Left colon (tissue), 2 donors: ENCODE data around the gene ZGLP1. TPM values are rescaled to one million over a fixed set of nuclear protein-coding genes. Genes with fewer than 3 reads are reported as not detected.
A peak's percentile ranks its signal among the peaks of the same experiment; 100 is the strongest.
"Not testable (repeated sequence)": the region's sequence is repeated elsewhere in the genome, so short reads cannot be mapped to it uniquely, and the experiment has no call there.

ENCODE experiments used
- ATAC-seq: fragments of 200-7000 bp; cut with Tn5 transposase; one replicate; pipeline ENCODE4 v1.9.1; 2020; ENCODE audit warnings: mild to moderate bottlenecking, moderate library complexity
- DNase-seq, 2 donors: peaks; one replicate each; pipeline ENCODE4 v3.0.0-alpha.2; 2020
- intact Hi-C, 2 donors: fragments of 100-400 bp; cut with DNase I in 1 of 2; cut with micrococcal nuclease in 1 of 2; formaldehyde crosslinking; loops; one replicate each; pipeline versions ENCODE4 v1.11.2 to v1.14.0; 2022; cut with DNase I, micrococcal nuclease
- long read RNA-seq: library from polyadenylated mRNA; unstranded; transcript quantifications from one replicate; pipeline ENCODE4 v2.0.0, GENCODE V29; 2021
- total RNA-seq, 2 donors: library from RNA; stranded (reverse); fragmentation: NEBNext Ultra II Directional; extraction: Animal tissue kit (Norgen Biotek cat#: 25700); gene quantifications; one replicate each; pipeline ENCODE4 v1.2.1, GENCODE V29; 2021
- donor health status: DM: no; HTN: no; CAD: no.
- donor health status: DM: yes; HTN: yes; CAD: no.

Gene ZGLP1
- total RNA-seq: 1 to 10 TPM; 1.6 to 2.8 TPM
- long read RNA-seq: 0 reads

DNA sequence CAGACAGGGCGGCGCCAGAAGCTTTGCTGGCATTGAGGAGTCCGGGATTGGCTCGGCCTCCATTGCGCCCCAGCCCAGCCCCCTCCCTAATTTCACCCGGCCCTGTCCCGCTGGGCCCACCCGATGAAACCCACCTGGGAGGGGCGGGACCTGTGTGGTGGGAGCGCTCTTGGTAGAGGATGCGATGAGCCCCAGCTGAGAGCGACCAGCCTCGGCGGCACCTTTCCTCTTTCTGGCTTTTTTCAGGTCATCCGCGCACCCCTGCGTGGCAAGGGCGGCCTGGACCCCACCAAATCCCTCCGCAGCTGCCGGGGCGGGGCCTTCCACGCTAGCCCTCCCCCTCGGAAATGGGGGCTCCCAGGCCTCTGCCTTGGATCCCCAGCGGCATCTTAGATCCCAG, at the start of gene ZGLP1:
TSS of gene ZGLP1 (minus strand) at position 393 of the 400 bp plus-strand sequence.
- intact Hi-C loops: no loop called here
- no peak for ATAC-seq
- DNase-seq: no peak

DNA sequence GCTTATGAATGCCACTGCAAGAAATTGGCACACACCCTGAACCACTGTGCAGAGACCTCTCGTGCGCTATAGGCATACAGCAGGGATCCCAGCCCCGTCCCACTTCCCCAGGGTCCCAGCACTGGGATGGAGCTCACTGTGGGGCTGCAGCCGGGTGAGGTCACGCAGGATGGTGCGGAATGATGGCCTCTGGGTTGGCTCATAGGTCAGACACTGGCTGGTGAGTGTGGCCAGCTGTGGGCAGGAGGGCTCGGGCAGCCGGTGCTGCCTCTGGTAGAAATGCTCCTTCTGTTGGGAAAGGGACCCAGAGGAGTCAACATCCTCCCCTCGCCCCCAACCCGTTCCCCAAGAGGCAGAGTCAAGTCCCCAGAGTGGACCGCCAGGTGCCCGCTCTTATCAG, 46.8 kb upstream of the ZGLP1 start:
- intact Hi-C loops: no loop called here
- no peak for ATAC-seq
- DNase-seq: no peak

- ATAC-seq (peak; percentile 30), DNase-seq (no peak)
- intact Hi-C loops: no loop called here
Measured at GRCh38 chr19:10353793-10354391, 44.3 kb upstream of the ZGLP1 start.

GRCh38 chr19:10352764-10353671, 43.4 kb upstream of the ZGLP1 start:
- ATAC-seq (peak; percentile 21), DNase-seq (peak in 1 of 2 donors; percentile 30)
- intact Hi-C loops: no loop called here

DNA sequence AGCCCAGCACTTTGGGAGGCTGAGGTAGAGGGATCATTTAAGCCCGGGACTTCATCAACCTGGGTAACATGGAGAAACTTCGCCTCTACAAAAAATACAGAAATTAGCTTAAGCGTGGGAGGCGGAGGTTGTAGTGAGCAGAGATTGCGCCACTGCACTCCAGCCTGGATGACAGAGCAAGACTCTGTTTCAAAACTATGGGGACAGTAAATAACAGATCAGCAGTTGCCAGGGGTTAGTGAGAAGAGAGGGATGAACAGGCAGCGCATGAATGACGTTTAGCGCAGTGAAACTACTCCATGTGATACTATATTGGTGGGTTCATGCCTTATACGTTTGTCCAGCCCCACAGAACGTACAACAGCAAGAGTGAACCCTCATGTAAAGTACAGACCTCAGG, 36.9 kb upstream of the ZGLP1 start:
- DNase-seq: no peak
- intact Hi-C loops: no loop called here
- no peak for ATAC-seq

DNA sequence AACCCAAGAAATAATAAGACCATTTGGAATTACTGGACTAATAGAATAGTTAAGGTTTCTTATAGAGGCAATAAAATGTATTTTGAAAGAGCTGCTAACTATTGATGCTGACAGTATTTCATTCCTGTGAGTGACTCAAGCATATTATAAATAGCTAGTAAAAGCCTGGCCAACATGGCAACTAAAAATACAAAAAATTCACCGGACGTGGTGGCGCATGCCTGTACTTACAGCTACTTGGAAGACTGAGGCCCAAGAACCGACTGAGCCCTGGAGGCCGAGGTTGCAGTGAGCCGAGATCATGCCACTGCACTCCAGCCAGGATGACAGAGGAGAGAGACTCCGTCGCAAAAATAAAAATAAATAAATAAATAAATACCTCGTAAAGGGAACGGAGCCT, 35.2 kb upstream of the ZGLP1 start:
- no peak for ATAC-seq
- intact Hi-C loops: no loop called here
- no peak for DNase-seq

GRCh38 chr19:10343495-10343894, 33.9 kb upstream of the ZGLP1 start:
- no peak for ATAC-seq
- no peak for DNase-seq
- intact Hi-C loops: no loop called here

GRCh38 chr19:10339977-10340376, 30.4 kb upstream of the ZGLP1 start:
- ATAC-seq: no peak
- intact Hi-C loops: no loop called here

DNA sequence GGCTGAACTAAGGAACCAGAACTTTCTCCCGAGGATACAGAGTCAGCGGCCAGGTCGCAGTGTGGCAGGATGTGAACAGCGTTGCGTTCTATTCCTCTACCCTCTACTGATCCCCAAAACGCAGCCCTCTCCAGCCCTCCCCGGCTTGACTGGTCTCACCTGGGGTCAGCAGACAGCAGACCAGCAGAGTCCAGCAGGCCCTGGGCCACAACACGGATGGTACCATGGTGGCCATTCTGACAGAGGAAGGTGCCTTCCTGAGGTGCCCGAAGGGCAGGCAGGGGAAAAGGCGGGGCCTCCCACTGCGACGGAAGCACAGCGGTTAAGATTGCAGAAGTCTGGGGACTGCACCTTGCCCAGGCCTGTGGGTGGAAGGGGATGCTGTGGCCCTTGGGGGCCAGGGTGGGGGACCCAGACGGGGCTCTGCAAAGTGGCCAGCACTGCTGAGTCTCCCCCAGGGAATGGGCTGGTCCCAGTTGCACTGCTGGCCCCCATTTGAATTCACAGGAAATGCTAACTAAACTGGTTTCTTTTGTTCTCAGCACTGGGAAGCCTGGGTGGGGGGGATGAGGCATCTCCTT, 29.9 kb upstream of the ZGLP1 start, which contains the start of gene ICAM3:
TSS of gene ICAM3 (minus strand) at position 245 of the 581 bp plus-strand sequence. CDS start at position 235, 10 bp downstream.
- ATAC-seq (no peak), DNase-seq (peak in 1 of 2 donors; percentile 44)
- intact Hi-C loops: no loop called here

More at GRCh38 chr19:10339977-10340376, 30.4 kb upstream of the ZGLP1 start:
- no peak for DNase-seq

- ATAC-seq: no peak
- DNase-seq: no peak
- intact Hi-C loops: no loop called here
Measured at GRCh38 chr19:10338940-10339339, 29.3 kb upstream of the ZGLP1 start.

GRCh38 chr19:10336725-10337124, 27.1 kb upstream of the ZGLP1 start:
- ATAC-seq, DNase-seq, intact Hi-C loops: not testable (repeated sequence)

DNA sequence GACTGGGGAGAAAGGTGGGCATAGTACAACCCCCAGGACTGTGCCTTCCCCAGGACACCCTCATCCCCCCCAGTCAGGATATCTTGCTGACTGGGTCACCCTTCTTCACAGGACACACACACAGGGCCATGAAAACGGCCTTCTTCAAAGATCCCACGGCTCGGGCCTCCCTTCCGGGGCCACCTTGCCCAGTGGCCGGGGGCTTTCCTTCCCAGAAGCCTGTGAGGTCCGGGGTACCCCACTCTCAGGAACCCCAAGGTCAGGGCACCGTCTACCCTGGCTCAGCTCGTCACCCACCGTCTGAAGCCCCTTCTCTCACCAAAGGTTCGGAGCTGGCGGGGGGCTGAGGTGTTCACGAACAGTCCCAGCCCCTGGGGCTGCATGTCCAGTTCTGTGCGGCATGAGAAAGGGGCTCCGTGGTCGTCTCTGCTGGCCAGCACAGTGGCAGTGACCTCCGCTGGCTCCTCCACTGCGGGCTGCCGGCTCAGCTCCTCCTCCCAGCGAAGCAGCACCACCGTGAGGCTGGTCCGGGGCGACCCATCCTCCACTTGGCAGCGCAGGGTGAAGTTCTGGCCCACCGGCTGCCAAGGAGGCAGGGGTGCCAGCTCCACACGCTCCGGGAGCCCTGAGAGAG, 25.9 kb upstream of the ZGLP1 start:
- intact Hi-C loops: no loop called here
- ATAC-seq (no peak), DNase-seq (no peak)

DNA sequence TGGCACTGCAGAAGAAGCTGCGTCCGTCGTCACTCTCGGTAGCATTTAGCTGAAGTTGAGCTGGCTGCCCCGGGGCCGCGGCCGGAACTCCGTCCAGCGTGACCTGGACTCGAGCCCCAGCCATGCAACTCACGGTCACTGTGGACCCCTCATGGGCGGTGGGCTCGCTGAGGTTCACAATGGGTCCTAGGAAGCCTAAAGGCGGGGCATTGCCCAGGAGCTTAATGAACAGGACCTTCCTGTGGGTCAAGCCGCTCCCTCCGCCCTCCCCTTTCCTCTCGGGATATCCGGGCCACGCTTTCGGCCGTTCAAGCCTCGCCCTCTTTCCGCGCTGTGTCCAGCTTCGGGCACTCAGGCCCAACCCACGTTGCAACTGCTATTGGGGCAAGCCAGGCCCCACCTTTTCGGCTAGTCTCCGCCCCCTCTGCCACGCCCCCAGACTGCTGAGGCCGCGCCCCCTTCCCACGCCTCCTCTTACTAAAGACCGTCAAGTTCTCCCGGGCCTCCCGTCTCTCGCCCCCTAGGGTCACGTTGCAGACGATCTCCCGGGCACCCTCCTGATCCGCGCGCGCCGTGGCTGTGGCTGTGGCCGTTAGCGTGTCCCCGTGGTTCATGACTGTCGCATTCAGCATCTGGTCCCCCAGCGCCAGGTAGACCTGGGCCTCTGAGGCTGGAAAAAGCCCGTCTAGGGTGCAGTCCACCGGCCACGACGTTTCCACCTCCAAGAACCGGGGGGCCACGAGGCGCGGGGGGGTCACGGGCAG, 25.2 kb upstream of the ZGLP1 start:
- intact Hi-C loops: no loop called here
- ATAC-seq: peak; percentile 72
- DNase-seq: peak; percentile 96 to 97

- no peak for DNase-seq
- intact Hi-C loops: no loop called here
Measured at GRCh38 chr19:10333758-10334587, 24.4 kb upstream of the ZGLP1 start.

GRCh38 chr19:10332965-10333757, 23.5 kb upstream of the ZGLP1 start, which contains the start of gene RAVER1:
Gene RAVER1, minus strand, starts transcription at chr19:10333529. Its CDS starts 22 bp downstream, at chr19:10333507.
- DNase-seq (peak; percentile 98 to 99), ATAC-seq (peak; percentile 81)
- intact Hi-C loops: no loop called here

More at GRCh38 chr19:10333758-10334587, 24.4 kb upstream of the ZGLP1 start:
- ATAC-seq: peak; percentile 7

GRCh38 chr19:10332158-10332964, 22.7 kb upstream of the ZGLP1 start:
- ATAC-seq (peak; percentile 60), DNase-seq (peak; percentile 58 to 62)
- intact Hi-C loops: no loop called here
